ENCODE results near the gene PDE10A.

Gene PDE10A

DNA sequence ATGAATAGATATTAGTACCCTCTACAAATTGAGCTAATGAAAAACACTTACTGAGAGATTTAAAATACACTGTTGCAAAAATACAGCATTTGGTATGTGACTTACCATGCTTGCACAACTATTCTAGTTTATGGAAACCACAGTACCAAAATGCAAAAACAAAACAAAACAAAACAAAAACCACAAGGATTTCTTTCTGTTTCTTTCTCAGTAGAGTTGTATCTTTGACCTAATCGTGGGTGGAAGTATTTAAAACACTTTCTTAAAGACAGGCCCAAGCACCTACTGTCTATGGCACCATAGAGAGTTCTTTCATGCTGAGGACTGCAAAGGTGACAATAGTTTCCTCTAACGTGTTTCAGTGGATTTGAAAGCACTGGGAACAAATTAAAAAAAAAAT, 258.3 kb downstream of the PDE10A start:
- Histone ChIP-seq H3K23ac (ENCODE audit: low read length in 2 of 2) (no peak overlapping the region), H3K4me1 (ENCODE audit: control insufficient read depth, insufficient read depth, low read depth, low read length) (no peaks in the 10 kb centered on the region), H3K9ac (ENCODE audit: low read length) (no peak overlapping the region), H2BK5ac (ENCODE audit: low read depth, low read length, poor library complexity, severe bottlenecking) (no peak overlapping the region), H3K4ac (ENCODE audit: low read depth in 1 of 2, low read length in 2 of 2) (no peak overlapping the region), H3K79me1 (replicated peaks; ENCODE audit: low read length, poor library complexity, severe bottlenecking) (peaks cover 7% of the 10 kb centered on the region), H2AK5ac (ENCODE audit: low read length, severe bottlenecking) (no peak overlapping the region), H3K18ac (ENCODE audit: low read depth in 1 of 2, low read length in 2 of 2) (no peak overlapping the region), H3K36me3 (ENCODE audit: control insufficient read depth in 1 of 2, insufficient read depth in 2 of 2, low read depth in 1 of 2, low read length in 2 of 2) (peaks cover 0 to 4% of the 10 kb centered on the region in 2 experiments), H3K14ac (ENCODE audit: low read length in 2 of 2) (no peak overlapping the region), H3K9me3 (ENCODE audit: control insufficient read depth, low read length) (no peaks in the 10 kb centered on the region), H2AFZ (ENCODE audit: low read depth, low read length) (no peak overlapping the region), H3K4me2 (ENCODE audit: low read length, poor library complexity, severe bottlenecking) (no peak overlapping the region), H4K91ac (ENCODE audit: low read length) (no peak overlapping the region), H2BK12ac (ENCODE audit: low read length in 2 of 2) (no peak overlapping the region), H3K4me3 (ENCODE audit: insufficient read depth in 1 of 2, low read depth in 1 of 2, low read length in 2 of 2) (no peak overlapping the region), H2BK15ac (ENCODE audit: low read depth, poor library complexity, severe bottlenecking) (no peak overlapping the region), H4K8ac (ENCODE audit: low read length) (no peak overlapping the region), H3K27me3 (ENCODE audit: control insufficient read depth in 1 of 2, insufficient read depth in 1 of 2, low read length in 2 of 2) (no peaks in the 10 kb centered on the region), H2BK120ac (ENCODE audit: low read depth, low read length) (no peak overlapping the region), H3K27ac (ENCODE audit: low read length, poor library complexity, severe bottlenecking) (no peak overlapping the region)
- DNase-seq = peak; percentile 40
- WGBS = 19% methylated on average over 1 of the region's 2 CpGs

- WGBS = 83% methylated on average over 1 of the region's 2 CpGs
- DNase-seq = no peak
Measured at GRCh38 chr6:165404296-165404695, 258.7 kb downstream of the PDE10A start.

DNA sequence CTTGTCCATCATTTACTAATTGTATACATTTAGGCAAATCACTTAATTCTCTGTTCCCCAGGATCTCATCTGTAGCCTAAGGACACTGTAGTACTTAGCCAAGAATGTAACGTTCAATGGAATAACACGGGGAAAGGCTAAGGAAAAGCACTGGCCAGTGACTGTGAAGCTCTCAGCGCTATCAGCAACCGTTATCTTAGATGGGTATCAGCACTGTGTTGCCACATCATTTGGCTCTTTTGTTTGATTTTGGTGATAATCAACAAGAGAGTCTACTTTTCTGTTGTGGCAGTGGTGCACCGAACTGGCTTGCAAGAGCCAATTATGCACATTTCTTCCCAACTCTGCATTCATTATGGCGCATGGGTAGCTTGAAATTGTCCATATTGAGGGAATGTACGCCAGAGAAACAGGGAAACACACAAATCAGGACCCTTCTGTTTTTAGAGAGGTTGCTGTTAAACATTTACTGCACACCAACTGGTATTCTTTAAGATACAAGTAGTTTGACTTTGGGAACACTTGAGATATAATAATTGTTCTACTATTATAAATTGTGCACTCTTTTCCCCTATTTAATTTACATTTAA, 259.9 kb downstream of the PDE10A start:
- Histone ChIP-seq H2AK5ac (ENCODE audit: low read length, severe bottlenecking) (no peak overlapping the region), H3K4ac (ENCODE audit: low read depth in 1 of 2, low read length in 2 of 2) (no peak overlapping the region), H2BK15ac (ENCODE audit: low read depth, poor library complexity, severe bottlenecking) (no peak overlapping the region), H3K9ac (ENCODE audit: low read length) (no peak overlapping the region), H2AFZ (ENCODE audit: low read depth, low read length) (no peak overlapping the region), H3K79me1 (replicated peaks; ENCODE audit: low read length, poor library complexity, severe bottlenecking) (peaks cover 7% of the 10 kb centered on the region), H3K23ac (ENCODE audit: low read length in 2 of 2) (no peak overlapping the region), H3K14ac (ENCODE audit: low read length in 2 of 2) (no peak overlapping the region), H3K4me2 (ENCODE audit: low read length, poor library complexity, severe bottlenecking) (no peak overlapping the region), H3K9me3 (ENCODE audit: control insufficient read depth, low read length) (no peaks in the 10 kb centered on the region), H3K4me1 (ENCODE audit: control insufficient read depth, insufficient read depth, low read depth, low read length) (no peaks in the 10 kb centered on the region), H4K91ac (ENCODE audit: low read length) (no peak overlapping the region), H2BK120ac (ENCODE audit: low read depth, low read length) (no peak overlapping the region), H4K8ac (ENCODE audit: low read length) (no peak overlapping the region), H3K18ac (ENCODE audit: low read depth in 1 of 2, low read length in 2 of 2) (no peak overlapping the region), H3K27me3 (ENCODE audit: control insufficient read depth in 1 of 2, insufficient read depth in 1 of 2, low read length in 2 of 2) (no peaks in the 10 kb centered on the region), H3K4me3 (ENCODE audit: insufficient read depth in 1 of 2, low read depth in 1 of 2, low read length in 2 of 2) (no peak overlapping the region), H2BK12ac (ENCODE audit: low read length in 2 of 2) (no peak overlapping the region), H2BK5ac (ENCODE audit: low read depth, low read length, poor library complexity, severe bottlenecking) (no peak overlapping the region), H3K27ac (ENCODE audit: low read length, poor library complexity, severe bottlenecking) (no peak overlapping the region), H3K36me3 (ENCODE audit: control insufficient read depth in 1 of 2, insufficient read depth in 2 of 2, low read depth in 1 of 2, low read length in 2 of 2) (no peaks in the 10 kb centered on the region)
- WGBS = 91% methylated on average over 6 of the region's 7 CpGs
- DNase-seq = no peak

More at GRCh38 chr6:165404296-165404695, 258.7 kb downstream of the PDE10A start:
- H3K18ac ChIP-seq (ENCODE audit: low read depth in 1 of 2, low read length in 2 of 2) = no peak overlapping the region
- no peak overlapping the region for H4K91ac ChIP-seq (ENCODE audit: low read length)
- H2AFZ ChIP-seq (ENCODE audit: low read depth, low read length) = no peak overlapping the region
- H2AK5ac ChIP-seq (ENCODE audit: low read length, severe bottlenecking) = no peak overlapping the region
- no peak overlapping the region for H3K4me2 ChIP-seq (ENCODE audit: low read length, poor library complexity, severe bottlenecking)
- peaks cover 0 to 2% of the 10 kb centered on the region in 2 experiments for H3K36me3 ChIP-seq (ENCODE audit: control insufficient read depth in 1 of 2, insufficient read depth in 2 of 2, low read depth in 1 of 2, low read length in 2 of 2)
- H3K79me1 ChIP-seq (replicated peaks; ENCODE audit: low read length, poor library complexity, severe bottlenecking) = peaks cover 7% of the 10 kb centered on the region
- H3K23ac ChIP-seq (ENCODE audit: low read length in 2 of 2) = no peak overlapping the region
- no peaks in the 10 kb centered on the region for H3K9me3 ChIP-seq (ENCODE audit: control insufficient read depth, low read length)
- no peak overlapping the region for H3K27ac ChIP-seq (ENCODE audit: low read length, poor library complexity, severe bottlenecking)
- H2BK12ac ChIP-seq (ENCODE audit: low read length in 2 of 2) = no peak overlapping the region
- no peak overlapping the region for H3K4me3 ChIP-seq (ENCODE audit: insufficient read depth in 1 of 2, low read depth in 1 of 2, low read length in 2 of 2)
- H3K4ac ChIP-seq (ENCODE audit: low read depth in 1 of 2, low read length in 2 of 2) = no peak overlapping the region
- H2BK5ac ChIP-seq (ENCODE audit: low read depth, low read length, poor library complexity, severe bottlenecking) = no peak overlapping the region
- no peaks in the 10 kb centered on the region for H3K27me3 ChIP-seq (ENCODE audit: control insufficient read depth in 1 of 2, insufficient read depth in 1 of 2, low read length in 2 of 2)
- no peak overlapping the region for H3K14ac ChIP-seq (ENCODE audit: low read length in 2 of 2)
- no peak overlapping the region for H4K8ac ChIP-seq (ENCODE audit: low read length)
- no peak overlapping the region for H2BK120ac ChIP-seq (ENCODE audit: low read depth, low read length)
- H2BK15ac ChIP-seq (ENCODE audit: low read depth, poor library complexity, severe bottlenecking) = no peak overlapping the region
- H3K4me1 ChIP-seq (ENCODE audit: control insufficient read depth, insufficient read depth, low read depth, low read length) = no peaks in the 10 kb centered on the region
- H3K9ac ChIP-seq (ENCODE audit: low read length) = no peak overlapping the region

DNA sequence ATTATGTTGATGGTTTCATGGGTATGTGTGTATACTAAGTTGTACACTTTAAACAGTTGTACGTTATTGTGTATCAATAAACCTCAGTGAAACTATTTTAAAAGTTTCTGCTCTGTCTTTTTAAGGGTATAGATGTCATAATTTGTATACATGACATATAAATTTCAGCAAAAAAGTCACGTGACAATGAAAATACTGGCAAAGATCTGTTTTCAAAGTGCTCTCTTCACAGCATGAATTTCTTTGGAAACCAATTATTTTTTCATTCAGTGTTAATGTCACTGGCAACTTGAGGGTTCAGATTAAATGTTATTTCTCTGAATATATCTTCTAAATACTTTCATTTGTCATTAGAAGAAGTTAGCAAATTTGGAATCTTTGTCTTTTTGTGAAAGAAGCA, 261.9 kb downstream of the PDE10A start:
- WGBS = 71% methylated on average over 1 of the region's 2 CpGs
- no peaks in the 10 kb centered on the region for H3K9me3 ChIP-seq (ENCODE audit: control insufficient read depth, low read length)

More for the DNA sequence above, 261.9 kb downstream of the PDE10A start:
- no peak overlapping the region for H3K4me3 ChIP-seq (ENCODE audit: insufficient read depth in 1 of 2, low read depth in 1 of 2, low read length in 2 of 2)
- no peak overlapping the region for H3K18ac ChIP-seq (ENCODE audit: low read depth in 1 of 2, low read length in 2 of 2)
- no peak for DNase-seq
- no peak overlapping the region for H3K4me2 ChIP-seq (ENCODE audit: low read length, poor library complexity, severe bottlenecking)
- H3K4me1 ChIP-seq (ENCODE audit: control insufficient read depth, insufficient read depth, low read depth, low read length) = no peaks in the 10 kb centered on the region
- no peaks in the 10 kb centered on the region for H3K36me3 ChIP-seq (ENCODE audit: control insufficient read depth in 1 of 2, insufficient read depth in 2 of 2, low read depth in 1 of 2, low read length in 2 of 2)
- H3K4ac ChIP-seq (ENCODE audit: low read depth in 1 of 2, low read length in 2 of 2) = no peak overlapping the region
- no peak overlapping the region for H2AFZ ChIP-seq (ENCODE audit: low read depth, low read length)
- H2BK12ac ChIP-seq (ENCODE audit: low read length in 2 of 2) = no peak overlapping the region
- H2BK5ac ChIP-seq (ENCODE audit: low read depth, low read length, poor library complexity, severe bottlenecking) = no peak overlapping the region
- H3K79me1 ChIP-seq (replicated peaks; ENCODE audit: low read length, poor library complexity, severe bottlenecking) = peaks cover 3% of the 10 kb centered on the region
- no peak overlapping the region for H2BK15ac ChIP-seq (ENCODE audit: low read depth, poor library complexity, severe bottlenecking)
- H3K14ac ChIP-seq (ENCODE audit: low read length in 2 of 2) = no peak overlapping the region
- no peak overlapping the region for H3K27ac ChIP-seq (ENCODE audit: low read length, poor library complexity, severe bottlenecking)
- no peak overlapping the region for H3K9ac ChIP-seq (ENCODE audit: low read length)
- H4K91ac ChIP-seq (ENCODE audit: low read length) = no peak overlapping the region
- no peak overlapping the region for H2AK5ac ChIP-seq (ENCODE audit: low read length, severe bottlenecking)
- H4K8ac ChIP-seq (ENCODE audit: low read length) = no peak overlapping the region
- no peak overlapping the region for H2BK120ac ChIP-seq (ENCODE audit: low read depth, low read length)
- H3K23ac ChIP-seq (ENCODE audit: low read length in 2 of 2) = no peak overlapping the region
- no peaks in the 10 kb centered on the region for H3K27me3 ChIP-seq (ENCODE audit: control insufficient read depth in 1 of 2, insufficient read depth in 1 of 2, low read length in 2 of 2)
